ENCODE data around the gene CST4.
"Not testable (repeated sequence)": the region's sequence is repeated elsewhere in the genome, so short reads cannot be mapped to it uniquely, and the experiment has no call there.

Gene CST4

DNA sequence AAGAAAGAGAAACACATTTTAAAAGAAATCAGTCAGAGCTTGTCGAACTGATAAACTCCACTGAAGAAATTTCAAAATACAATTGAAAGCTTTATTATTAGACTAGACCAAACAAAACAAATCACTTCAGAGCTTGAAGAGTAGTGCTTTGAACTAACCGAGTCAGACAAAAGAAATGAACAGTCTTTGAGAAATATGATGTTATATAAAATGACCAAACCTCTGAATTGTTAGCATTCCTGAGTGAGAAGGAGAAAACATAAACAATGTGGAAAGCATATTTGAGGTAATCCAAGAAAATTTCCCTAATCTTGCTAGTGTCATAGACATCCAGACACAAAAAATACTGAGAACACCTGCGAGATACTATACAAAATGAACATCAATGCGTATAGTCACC is 13.2 kb upstream of the CST4 start:
- H3K27me3 ChIP-seq (ENCODE audit: control insufficient read depth, insufficient read depth, low read length) = no peaks in the 10 kb centered on the region
- no peaks in the 10 kb centered on the region for H3K9me3 ChIP-seq (ENCODE audit: control insufficient read depth, low read length)
- no peak overlapping the region for H3K9ac ChIP-seq (ENCODE audit: low read length)
- no peak overlapping the region for H3K4me3 ChIP-seq (ENCODE audit: low read length)
- no peaks in the 10 kb centered on the region for H3K4me1 ChIP-seq (ENCODE audit: control insufficient read depth, insufficient read depth, low read length)
- no peaks in the 10 kb centered on the region for H3K36me3 ChIP-seq (ENCODE audit: control insufficient read depth, insufficient read depth, low read length)

DNA sequence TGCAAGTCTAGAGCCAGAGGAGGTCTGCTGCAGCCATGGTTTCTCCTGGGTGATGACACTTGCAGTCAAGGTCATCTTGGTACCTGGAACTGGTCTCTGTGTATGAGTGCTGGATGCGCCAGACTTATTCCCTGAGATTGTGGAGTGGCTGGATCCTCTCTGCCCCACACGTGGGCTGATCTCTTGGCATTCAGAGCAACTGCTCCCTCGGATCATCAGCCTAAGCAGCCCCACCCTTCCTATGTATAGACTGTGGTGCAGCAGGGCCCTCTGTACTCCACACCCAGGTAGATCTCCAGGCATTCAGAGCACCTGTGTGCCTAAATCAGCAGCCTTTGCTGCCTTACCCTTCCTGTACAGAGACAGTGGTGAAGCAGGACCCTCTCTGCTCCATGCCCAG is 12.1 kb upstream of the CST4 start:
- H3K27me3 ChIP-seq (ENCODE audit: control insufficient read depth, insufficient read depth, low read length) = no peaks in the 10 kb centered on the region
- no peaks in the 10 kb centered on the region for H3K9me3 ChIP-seq (ENCODE audit: control insufficient read depth, low read length)
- no peaks in the 10 kb centered on the region for H3K4me1 ChIP-seq (ENCODE audit: control insufficient read depth, insufficient read depth, low read length)
- H3K9ac ChIP-seq (ENCODE audit: low read length) = no peak overlapping the region
- H3K36me3 ChIP-seq (ENCODE audit: control insufficient read depth, insufficient read depth, low read length) = no peaks in the 10 kb centered on the region
- H3K4me3 ChIP-seq (ENCODE audit: low read length) = no peak overlapping the region

DNA sequence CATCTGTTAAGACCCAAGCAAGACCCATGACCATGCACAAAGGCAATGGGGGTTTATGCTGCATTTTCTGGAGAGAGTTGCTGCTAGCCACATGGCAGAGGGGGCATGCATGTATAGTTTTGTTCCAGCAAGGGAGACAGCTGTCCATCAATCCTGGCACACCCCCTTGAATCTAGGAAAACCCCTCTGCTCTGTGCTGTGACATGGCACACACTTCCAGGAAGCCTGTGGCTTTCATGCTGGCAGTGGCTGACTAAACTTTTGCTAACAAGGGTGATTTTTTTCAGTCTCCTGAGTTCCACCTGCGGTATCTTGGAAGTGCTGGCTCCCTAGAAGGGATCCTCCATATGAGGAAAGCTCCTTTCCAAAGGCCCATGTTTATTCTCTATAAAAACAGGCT is 9.1 kb upstream of the CST4 start:
- Histone ChIP-seq H3K4me1 (ENCODE audit: control insufficient read depth, insufficient read depth, low read length) (no peaks in the 10 kb centered on the region), H3K36me3 (ENCODE audit: control insufficient read depth, insufficient read depth, low read length) (no peaks in the 10 kb centered on the region), H3K4me3 (ENCODE audit: low read length) (no peak overlapping the region), H3K9ac (ENCODE audit: low read length) (no peak overlapping the region), H3K27me3 (ENCODE audit: control insufficient read depth, insufficient read depth, low read length) (no peaks in the 10 kb centered on the region), H3K9me3 (ENCODE audit: control insufficient read depth, low read length) (no peaks in the 10 kb centered on the region)

DNA sequence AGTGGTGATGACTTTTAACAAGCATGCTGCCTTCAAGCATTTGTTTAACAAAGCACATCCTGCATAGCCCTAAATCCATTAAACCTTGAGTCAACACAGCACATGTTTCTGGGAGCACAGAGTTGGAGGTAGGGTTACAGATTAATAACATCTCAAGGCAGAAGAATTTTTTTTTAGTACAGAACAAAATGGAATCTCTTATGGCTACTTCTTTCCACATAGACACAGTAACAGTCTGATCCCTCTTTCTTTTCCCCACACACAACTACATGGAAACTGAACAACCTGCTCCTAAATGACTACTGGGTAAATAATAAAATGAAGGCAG is 6.2 kb upstream of the CST4 start:
- H3K36me3 ChIP-seq (ENCODE audit: control insufficient read depth, insufficient read depth, low read length); H3K27me3 ChIP-seq (ENCODE audit: control insufficient read depth, insufficient read depth, low read length); H3K4me3 ChIP-seq (ENCODE audit: low read length); H3K9me3 ChIP-seq (ENCODE audit: control insufficient read depth, low read length); H3K9ac ChIP-seq (ENCODE audit: low read length); H3K4me1 ChIP-seq (ENCODE audit: control insufficient read depth, insufficient read depth, low read length): not testable (repeated sequence)

DNA sequence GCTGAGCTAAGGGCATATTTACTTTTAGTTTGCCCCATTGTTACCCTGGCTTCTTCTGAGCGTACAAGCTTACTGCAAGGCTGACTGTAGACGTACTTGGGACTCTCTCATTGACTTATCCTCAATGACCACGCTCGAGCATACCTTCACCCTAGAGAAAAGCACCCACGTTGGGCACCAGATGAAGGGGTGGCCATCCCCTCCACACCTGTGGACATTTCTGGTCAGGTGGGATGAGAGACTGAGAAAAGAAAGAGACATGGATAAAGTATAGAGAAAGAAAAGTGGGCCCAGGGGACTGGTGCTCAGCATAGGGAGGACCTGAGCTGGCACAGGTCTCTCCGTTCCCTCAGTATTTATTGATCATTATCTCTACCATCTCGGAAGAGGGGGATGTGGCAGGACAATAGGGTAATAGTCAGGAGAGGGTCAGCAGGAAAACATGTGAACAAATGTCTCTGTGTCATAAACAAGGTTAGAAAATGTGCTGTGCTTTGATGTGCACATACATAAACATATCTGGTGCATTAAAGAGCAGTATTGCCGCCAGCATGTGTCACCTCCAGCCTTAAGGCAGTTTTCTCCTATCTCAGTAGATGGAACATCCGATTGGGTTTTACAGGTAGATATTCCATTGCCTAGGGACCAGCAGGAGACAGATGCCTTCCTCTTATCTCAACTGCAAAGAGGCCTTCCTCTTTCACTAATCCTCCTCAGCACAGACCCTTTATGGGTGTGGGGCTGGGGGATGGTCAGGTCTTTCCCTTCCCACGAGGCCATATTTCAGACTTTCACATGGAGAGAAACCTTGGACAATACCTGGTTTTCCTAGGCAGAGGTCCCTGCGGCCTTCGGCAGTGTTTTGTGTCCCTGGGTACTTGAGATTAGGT is 5.6 kb upstream of the CST4 start:
- H3K4me3 ChIP-seq (ENCODE audit: low read length); H3K4me1 ChIP-seq (ENCODE audit: control insufficient read depth, insufficient read depth, low read length); H3K9me3 ChIP-seq (ENCODE audit: control insufficient read depth, low read length); H3K9ac ChIP-seq (ENCODE audit: low read length); H3K36me3 ChIP-seq (ENCODE audit: control insufficient read depth, insufficient read depth, low read length); H3K27me3 ChIP-seq (ENCODE audit: control insufficient read depth, insufficient read depth, low read length): not testable (repeated sequence)

DNA sequence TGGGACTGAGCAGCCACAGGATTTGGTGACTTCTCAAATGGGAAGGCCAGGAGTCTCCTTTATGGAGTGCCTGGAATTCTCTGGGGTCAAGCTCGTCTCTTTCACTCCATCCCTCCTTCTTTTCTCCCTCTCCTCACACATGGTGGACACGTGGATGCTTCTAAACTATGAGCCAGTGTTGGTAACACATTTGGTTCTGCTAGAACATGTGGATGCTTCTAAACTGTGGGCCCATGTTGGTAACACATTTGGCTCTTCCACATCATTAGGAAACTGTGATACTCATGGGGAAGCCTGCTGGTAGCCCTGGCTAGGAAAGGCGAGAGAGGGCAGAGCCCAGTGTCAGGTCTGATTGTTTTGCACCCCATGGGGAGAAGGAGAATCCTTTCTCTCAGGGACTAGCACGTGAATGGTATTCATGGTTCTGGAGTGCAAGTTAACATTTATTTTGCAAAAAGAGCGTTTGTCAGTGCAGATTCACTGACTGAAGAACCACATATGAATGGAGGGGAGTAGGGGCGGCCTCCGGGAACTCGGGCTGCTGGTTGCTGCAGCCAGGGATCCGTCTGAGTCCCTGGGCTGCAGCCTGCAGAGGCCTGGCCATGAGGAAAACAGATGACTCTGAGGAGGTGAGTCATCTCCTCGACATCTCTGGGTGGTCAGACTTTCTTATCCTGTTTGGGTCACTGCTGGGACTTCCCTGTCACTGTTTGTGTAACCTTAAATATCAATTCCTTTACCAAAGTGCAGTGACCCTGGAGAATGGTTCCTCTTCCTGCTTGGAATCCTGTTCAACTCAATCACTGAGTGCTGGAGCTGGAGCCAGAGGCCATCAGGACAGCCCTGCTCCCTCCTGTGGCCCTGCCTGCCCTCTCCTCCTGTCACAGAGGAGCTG is 4.1 kb upstream of the CST4 start:
- not testable (repeated sequence) for H3K36me3 ChIP-seq (ENCODE audit: control insufficient read depth, insufficient read depth, low read length); H3K9me3 ChIP-seq (ENCODE audit: control insufficient read depth, low read length); H3K4me1 ChIP-seq (ENCODE audit: control insufficient read depth, insufficient read depth, low read length); H3K4me3 ChIP-seq (ENCODE audit: low read length); H3K27me3 ChIP-seq (ENCODE audit: control insufficient read depth, insufficient read depth, low read length); H3K9ac ChIP-seq (ENCODE audit: low read length)

DNA sequence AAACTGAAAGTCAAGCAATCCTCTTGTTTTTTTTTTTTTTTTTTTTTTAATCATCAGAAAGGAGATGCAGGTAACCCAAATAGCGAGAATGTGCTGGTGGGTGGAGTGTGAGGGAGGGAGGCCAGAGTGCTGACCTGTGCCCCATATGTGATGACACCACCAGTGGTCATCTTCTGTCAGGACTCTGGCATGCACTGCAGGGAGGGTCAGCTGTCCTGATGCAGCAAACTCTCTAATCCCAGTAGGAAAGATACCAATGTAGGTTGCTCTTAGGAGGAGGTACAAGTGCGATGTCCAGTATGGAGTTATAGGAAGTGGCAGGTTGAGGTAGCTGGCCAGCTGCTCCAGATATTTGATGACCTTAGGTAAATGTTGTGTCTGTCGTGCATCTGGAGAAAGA is 2.8 kb upstream of the CST4 start:
- Histone ChIP-seq H3K27me3 (ENCODE audit: control insufficient read depth, insufficient read depth, low read length) (no peaks in the 10 kb centered on the region), H3K4me3 (ENCODE audit: low read length) (no peak overlapping the region), H3K9me3 (ENCODE audit: control insufficient read depth, low read length) (no peaks in the 10 kb centered on the region), H3K36me3 (ENCODE audit: control insufficient read depth, insufficient read depth, low read length) (no peaks in the 10 kb centered on the region), H3K4me1 (ENCODE audit: control insufficient read depth, insufficient read depth, low read length) (no peaks in the 10 kb centered on the region), H3K9ac (ENCODE audit: low read length) (no peak overlapping the region)

DNA sequence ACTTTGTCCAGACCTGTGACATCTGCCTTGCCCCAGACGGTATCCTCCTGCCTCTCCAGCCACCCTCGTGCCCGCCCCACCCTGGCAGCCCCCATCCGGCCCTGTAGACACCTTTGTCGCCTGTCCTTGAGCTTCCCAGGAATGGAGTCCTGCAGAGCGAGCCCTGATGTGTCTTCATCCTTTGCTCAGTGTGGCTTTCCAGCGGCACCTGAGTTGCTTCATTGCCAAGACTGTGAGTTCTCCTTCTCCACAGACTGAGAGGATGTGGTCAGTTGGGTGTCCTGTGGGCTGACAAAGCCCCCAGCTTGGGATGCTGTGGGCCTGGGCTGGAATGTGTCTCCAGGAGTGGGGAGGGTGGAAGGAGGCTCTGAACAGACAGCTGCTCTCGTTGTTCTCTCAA is 1.7 kb upstream of the CST4 start:
- Histone ChIP-seq H3K4me3 (ENCODE audit: low read length) (no peak overlapping the region), H3K9me3 (ENCODE audit: control insufficient read depth, low read length) (no peaks in the 10 kb centered on the region), H3K4me1 (ENCODE audit: control insufficient read depth, insufficient read depth, low read length) (no peaks in the 10 kb centered on the region), H3K9ac (ENCODE audit: low read length) (no peak overlapping the region), H3K27me3 (ENCODE audit: control insufficient read depth, insufficient read depth, low read length) (no peaks in the 10 kb centered on the region), H3K36me3 (ENCODE audit: control insufficient read depth, insufficient read depth, low read length) (no peaks in the 10 kb centered on the region)

DNA sequence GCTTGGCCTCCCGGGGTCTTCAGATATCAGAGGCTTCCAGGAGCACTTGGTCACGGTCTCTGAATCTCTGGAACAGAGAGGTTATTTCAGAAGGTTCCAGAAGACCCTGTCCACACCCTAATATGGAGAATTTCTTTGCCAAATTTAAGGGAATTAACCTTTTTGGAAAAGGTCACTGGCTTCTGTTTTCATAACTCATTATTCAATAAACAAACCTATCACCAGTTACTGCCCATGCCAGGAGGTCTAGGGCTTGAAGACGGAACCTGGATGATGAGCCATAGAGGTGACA is 507 bp upstream of the CST4 start:
- Histone ChIP-seq H3K9ac (ENCODE audit: low read length) (no peak overlapping the region), H3K36me3 (ENCODE audit: control insufficient read depth, insufficient read depth, low read length) (no peaks in the 10 kb centered on the region), H3K4me1 (ENCODE audit: control insufficient read depth, insufficient read depth, low read length) (no peaks in the 10 kb centered on the region), H3K4me3 (ENCODE audit: low read length) (no peak overlapping the region), H3K9me3 (ENCODE audit: control insufficient read depth, low read length) (no peaks in the 10 kb centered on the region), H3K27me3 (ENCODE audit: control insufficient read depth, insufficient read depth, low read length) (no peaks in the 10 kb centered on the region)

DNA sequence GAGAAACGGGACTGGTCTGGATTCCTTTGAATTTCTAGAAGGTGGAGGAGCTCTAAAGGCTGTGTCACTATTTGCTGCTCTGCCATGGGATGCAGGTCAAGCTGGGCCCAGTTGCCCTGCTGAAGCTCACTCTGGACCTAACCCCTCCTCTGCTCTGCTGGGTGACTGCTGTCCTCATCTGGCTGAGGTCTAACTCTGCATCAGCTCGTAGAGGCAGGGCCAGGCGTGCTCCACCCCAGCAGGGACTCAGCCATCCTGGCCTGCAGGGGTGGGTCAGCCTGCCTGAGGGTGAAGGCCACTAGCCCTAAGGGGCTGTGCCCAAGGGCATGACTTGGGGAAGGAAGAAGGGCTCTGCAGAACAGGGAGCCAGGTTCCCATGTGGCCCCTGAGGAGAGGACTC is 852 bp downstream of the CST4 start:
- no peak overlapping the region for H3K4me3 ChIP-seq (ENCODE audit: low read length)
- H3K9me3 ChIP-seq (ENCODE audit: control insufficient read depth, low read length) = no peaks in the 10 kb centered on the region
- no peaks in the 10 kb centered on the region for H3K36me3 ChIP-seq (ENCODE audit: control insufficient read depth, insufficient read depth, low read length)
- H3K4me1 ChIP-seq (ENCODE audit: control insufficient read depth, insufficient read depth, low read length) = no peaks in the 10 kb centered on the region
- H3K9ac ChIP-seq (ENCODE audit: low read length) = no peak overlapping the region
- H3K27me3 ChIP-seq (ENCODE audit: control insufficient read depth, insufficient read depth, low read length) = no peaks in the 10 kb centered on the region

DNA sequence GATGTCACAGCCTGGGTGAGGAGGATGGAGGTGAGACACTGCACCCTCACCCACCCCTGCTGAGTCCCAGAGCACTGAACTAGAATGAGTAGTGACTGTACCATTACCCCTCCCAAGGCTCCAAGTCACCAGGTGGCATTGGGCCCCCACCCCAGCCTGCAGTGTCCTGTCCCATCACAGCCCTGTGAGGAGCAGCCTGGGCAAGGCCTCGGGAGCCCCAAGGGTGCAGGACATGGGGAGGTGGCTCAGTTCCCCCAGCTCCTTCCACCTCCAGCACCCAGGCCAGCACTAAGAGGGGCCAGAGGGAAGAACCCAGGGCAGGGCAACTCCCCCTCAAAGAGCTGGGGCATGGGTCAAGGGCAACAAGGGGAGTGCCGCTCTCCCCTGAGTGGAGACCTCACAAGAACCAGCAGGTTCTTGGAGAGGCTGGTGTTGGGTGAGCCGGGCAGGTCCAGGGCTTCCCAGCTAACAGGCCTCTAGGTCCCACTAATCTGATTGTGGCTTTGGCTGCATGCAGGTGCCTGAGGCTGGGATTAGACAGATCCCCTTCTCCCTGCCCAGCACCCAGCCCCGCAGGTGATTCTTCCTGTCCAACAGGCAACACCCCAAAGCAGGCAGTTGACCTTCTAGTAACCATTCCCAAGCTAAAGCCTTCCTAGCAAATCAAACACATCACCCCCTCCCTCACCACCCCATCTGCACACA is 2.6 kb downstream of the CST4 start:
- no peak overlapping the region for H3K9ac ChIP-seq (ENCODE audit: low read length)
- H3K36me3 ChIP-seq (ENCODE audit: control insufficient read depth, insufficient read depth, low read length) = no peaks in the 10 kb centered on the region
- no peak overlapping the region for H3K4me3 ChIP-seq (ENCODE audit: low read length)
- H3K4me1 ChIP-seq (ENCODE audit: control insufficient read depth, insufficient read depth, low read length) = no peaks in the 10 kb centered on the region
- H3K9me3 ChIP-seq (ENCODE audit: control insufficient read depth, low read length) = no peaks in the 10 kb centered on the region
- no peaks in the 10 kb centered on the region for H3K27me3 ChIP-seq (ENCODE audit: control insufficient read depth, insufficient read depth, low read length)

DNA sequence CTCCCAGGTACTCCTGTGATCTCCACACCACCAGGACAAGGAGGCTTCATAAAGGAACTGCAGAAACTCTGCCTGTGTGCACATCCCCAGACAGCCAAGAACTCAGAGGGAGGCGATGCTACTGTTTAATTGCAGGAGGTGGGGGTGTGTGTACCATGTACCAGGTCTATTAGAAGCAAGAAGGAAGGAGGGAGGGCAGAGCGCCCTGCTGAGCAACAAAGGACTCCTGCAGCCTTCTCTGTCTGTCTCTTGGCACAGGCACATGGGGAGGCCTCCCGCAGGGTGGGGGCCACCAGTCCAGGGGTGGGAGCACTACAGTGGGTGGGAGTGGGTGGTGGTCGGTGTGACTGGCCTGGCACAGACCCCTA is 3.3 kb downstream of the CST4 start:
- not testable (repeated sequence) for H3K9ac ChIP-seq (ENCODE audit: low read length); H3K4me1 ChIP-seq (ENCODE audit: control insufficient read depth, insufficient read depth, low read length); H3K4me3 ChIP-seq (ENCODE audit: low read length); H3K36me3 ChIP-seq (ENCODE audit: control insufficient read depth, insufficient read depth, low read length); H3K27me3 ChIP-seq (ENCODE audit: control insufficient read depth, insufficient read depth, low read length); H3K9me3 ChIP-seq (ENCODE audit: control insufficient read depth, low read length)

Measured in mucosa of stomach (tissue), 1 donor.